HepG2 (cell line): ENCODE data around the gene ACE. TPM values are rescaled to one million over a fixed set of nuclear protein-coding genes. Genes with fewer than 3 reads are reported as not detected.

Source experiments
- FOXA1 ChIP-seq, 2 experiments: fragments of 450-650 bp in 1 of 2; sonication (generic) in 1 of 2; formaldehyde crosslinking in 1 of 2; IDR thresholded peaks; 2 replicates each; pipeline versions ENCODE4 v1.4.0 to v1.6.1; 2016 to 2020; ENCODE audit warnings: missing genetic modification reagents in 1 of 2
- HNRNPK ChIP-seq: fragments of 200-400 bp; formaldehyde crosslinking; IDR thresholded peaks from 2 replicates; pipeline ENCODE4 v1.6.1; 2018; ENCODE audit warnings: low read length, low read depth, moderate library complexity, mild to moderate bottlenecking; ENCODE audit not compliant: poor library complexity, severe bottlenecking
- MAFF ChIP-seq: IDR thresholded peaks from 2 replicates; pipeline ENCODE4 v1.6.1; 2011; ENCODE audit warnings: low read depth, low read length, improper control_type of control experiment
- NCOA2 ChIP-seq: sonication (generic); formaldehyde crosslinking; IDR thresholded peaks from 2 replicates; pipeline ENCODE4 v1.8.0; 2022; ENCODE audit warnings: inconsistent platforms
- PHB2 ChIP-seq: fragments of 450-650 bp; IDR thresholded peaks from 2 replicates; pipeline ENCODE4 v1.6.1; 2018; ENCODE audit not compliant: partially characterized antibody
- TFDP1 ChIP-seq: IDR thresholded peaks from 2 replicates; pipeline ENCODE4 v1.6.1; 2016; ENCODE audit warnings: missing compliant biosample characterization, missing genetic modification reagents, borderline replicate concordance
- ZBTB40 ChIP-seq, 2 experiments: fragments of 450-650 bp in 1 of 2; sonication (generic) in 1 of 2; formaldehyde crosslinking in 1 of 2; IDR thresholded peaks; 2 replicates each; pipeline versions ENCODE4 v1.6.1 to v1.8.0; 2016 to 2022; ENCODE audit warnings: antibody characterized with exemption in 1 of 2, mild to moderate bottlenecking in 1 of 2, missing genetic modification reagents in 1 of 2
- ZEB1 ChIP-seq: IDR thresholded peaks from 2 replicates; pipeline ENCODE4 v1.6.1; 2012; ENCODE audit warnings: mild to moderate bottlenecking, low read depth, inconsistent platforms; ENCODE audit not compliant: insufficient replicate concordance
- ZFP36L1 ChIP-seq: sonication (generic); formaldehyde crosslinking; IDR thresholded peaks from 2 replicates; pipeline ENCODE4 v1.8.0; 2022; ENCODE audit warnings: mild to moderate bottlenecking, missing genetic modification reagents, moderate library complexity
- ZNF431 ChIP-seq: sonication (generic); formaldehyde crosslinking; IDR thresholded peaks from 2 replicates; pipeline ENCODE4 v1.9.0; 2022; ENCODE audit warnings: missing genetic modification reagents, low read depth, mild to moderate bottlenecking, borderline replicate concordance
- ZNF44 ChIP-seq: sonication (generic); formaldehyde crosslinking; IDR thresholded peaks from 2 replicates; pipeline ENCODE4 v1.5.1; 2020; ENCODE audit warnings: mild to moderate bottlenecking, missing genetic modification reagents
- ZNF563 ChIP-seq: sonication (generic); formaldehyde crosslinking; IDR thresholded peaks from 2 replicates; pipeline ENCODE4 v1.8.0; 2022; ENCODE audit warnings: mild to moderate bottlenecking, moderate library complexity, missing genetic modification reagents
- ZNF567 ChIP-seq: sonication (generic); formaldehyde crosslinking; IDR thresholded peaks from 2 replicates; pipeline ENCODE4 v1.8.1; 2023; ENCODE audit warnings: mild to moderate bottlenecking, missing genetic modification reagents, borderline replicate concordance
- ZNF609 ChIP-seq: sonication (generic); formaldehyde crosslinking; IDR thresholded peaks from 2 replicates; pipeline ENCODE4 v1.4.0; 2020; ENCODE audit warnings: mild to moderate bottlenecking, missing genetic modification reagents, borderline replicate concordance
- polyA plus RNA-seq, 8 experiments: library from polyadenylated mRNA; depleted of rRNA in 3 of 8; stranded (reverse) in 7 of 8; unstranded in 1 of 8; fragments of >200 nt; fragmentation: Illumina TruSeq in 4 of 8; extraction: Trizol in 4 of 8; gene quantifications; 2 replicates each; pipeline versions ENCODE4 v1.2.1 to v1.2.3, GENCODE V29; 2011 to 2016; ENCODE audit warnings: low read depth in 4 of 8, missing spikeins in 1 of 8, mixed read lengths in 1 of 8; ENCODE audit not compliant: insufficient read depth in 1 of 8
- total RNA-seq, 5 experiments: library from RNA; depleted of rRNA; stranded (reverse); fragments of >200 nt; fragmentation: Illumina TruSeq; extraction: Trizol; gene quantifications; 2 replicates each; pipeline ENCODE4 v1.2.3, GENCODE V29; 2016; ENCODE audit warnings: low read depth in 1 of 5

Gene ACE
- total and polyA plus RNA-seq, 2 of the 13 experiments (the other 11 are each of a cell fraction or from before 2014, with no cell fraction given): 0.08 to 0.13 TPM

DNA sequence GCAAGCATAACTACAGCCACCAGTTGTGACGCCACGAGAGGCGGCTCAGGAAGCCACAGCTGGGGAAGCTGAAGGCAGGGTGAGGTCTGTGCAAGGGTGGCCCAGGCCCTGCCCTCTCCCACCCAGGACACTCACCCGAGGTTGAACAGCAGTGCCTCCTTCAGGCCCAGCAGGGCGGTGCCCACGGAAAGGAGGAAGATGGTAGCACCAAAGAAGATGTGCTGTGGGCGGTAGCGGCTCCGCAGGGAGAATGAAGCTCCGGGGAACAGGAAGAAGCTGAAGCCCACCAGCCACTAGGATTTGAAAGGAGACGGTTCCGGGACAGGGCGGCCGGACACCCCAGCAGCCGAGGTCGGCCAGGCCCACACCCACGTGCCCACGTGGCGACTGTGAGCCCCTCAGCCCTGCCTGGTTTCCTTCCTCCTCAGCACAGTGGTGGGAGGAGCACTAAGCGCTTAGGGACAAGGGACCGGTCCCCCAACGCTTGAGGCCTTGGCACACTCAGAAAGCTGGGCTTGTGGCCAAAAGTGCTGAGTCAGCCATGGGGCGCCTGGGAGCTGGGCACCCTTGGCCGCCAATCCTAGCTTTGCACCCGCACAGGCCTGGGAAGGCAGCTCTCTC, 41.8 kb upstream of the ACE start (continued):
- TF ChIP-seq ZFP36L1 (CRISPR knock-in tag) (no peak), PHB2 (no peak), FOXA1 (IDR thresholded peaks at IDR 0.05) (no peak), FOXA1 (CRISPR knock-in tag; IDR thresholded peaks at IDR 0.05) (no peak), ZNF44 (CRISPR knock-in tag) (no peak), HNRNPK (no peak), ZNF563 (CRISPR knock-in tag) (no peak), TFDP1 (CRISPR knock-in tag) (no peak), NCOA2 (no peak), ZBTB40 (IDR thresholded peaks at IDR 0.05) (no peak), ZBTB40 (CRISPR knock-in tag; IDR thresholded peaks at IDR 0.05) (no peak), ZNF431 (CRISPR knock-in tag) (no peak), ZEB1 (no peak), ZNF609 (CRISPR knock-in tag) (no peak), MAFF (peak; percentile 97), ZNF567 (CRISPR knock-in tag) (no peak)
